HG02973 (cell line): ENCODE data around the gene FAM227B.
"Not testable (repeated sequence)": the region's sequence is repeated elsewhere in the genome, so short reads cannot be mapped to it uniquely, and the experiment has no call there.

Experiments used
- ATAC-seq: cut with Tn5 transposase; IDR thresholded peaks from one replicate; pipeline ENCODE4 v1.9.1; 2021; ENCODE audit warnings: moderate library complexity; ENCODE audit not compliant: unreplicated experiment

Gene FAM227B

GRCh38 chr15:49495993-49496753 is 124.4 kb downstream of the FAM227B start:
- ATAC-seq: no peak

- no peak for ATAC-seq
These were observed 125.8 kb downstream of the FAM227B start for GRCh38 chr15:49494842-49495241.

GRCh38 chr15:49492830-49493229 is 127.8 kb downstream of the FAM227B start:
- no peak for ATAC-seq

DNA sequence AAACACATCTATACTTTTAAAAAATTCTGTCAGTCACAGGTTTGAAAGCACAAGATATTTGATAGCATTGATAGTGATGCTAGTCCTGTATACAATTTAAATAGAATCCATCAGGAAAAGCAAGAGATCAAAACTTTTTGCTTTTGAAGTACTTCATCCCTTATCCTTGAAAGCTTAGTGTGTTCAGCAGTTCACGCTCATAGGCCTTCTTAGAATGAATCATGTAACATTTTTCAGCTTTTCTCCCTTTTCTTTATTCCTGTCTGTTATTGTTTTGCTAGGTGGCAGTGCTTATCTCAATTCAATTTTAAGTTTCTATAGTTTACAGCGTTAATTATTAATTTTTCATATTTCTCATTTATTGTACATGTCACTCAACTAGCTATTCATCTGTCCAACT is 128.5 kb downstream of the FAM227B start:
- ATAC-seq: no peak

- no peak for ATAC-seq
These were observed 129.7 kb downstream of the FAM227B start for GRCh38 chr15:49490966-49491365.

- not testable (repeated sequence) for ATAC-seq
These were observed 135.2 kb downstream of the FAM227B start for GRCh38 chr15:49485401-49485800.

GRCh38 chr15:49478982-49479381 is 141.6 kb downstream of the FAM227B start:
- not testable (repeated sequence) for ATAC-seq

DNA sequence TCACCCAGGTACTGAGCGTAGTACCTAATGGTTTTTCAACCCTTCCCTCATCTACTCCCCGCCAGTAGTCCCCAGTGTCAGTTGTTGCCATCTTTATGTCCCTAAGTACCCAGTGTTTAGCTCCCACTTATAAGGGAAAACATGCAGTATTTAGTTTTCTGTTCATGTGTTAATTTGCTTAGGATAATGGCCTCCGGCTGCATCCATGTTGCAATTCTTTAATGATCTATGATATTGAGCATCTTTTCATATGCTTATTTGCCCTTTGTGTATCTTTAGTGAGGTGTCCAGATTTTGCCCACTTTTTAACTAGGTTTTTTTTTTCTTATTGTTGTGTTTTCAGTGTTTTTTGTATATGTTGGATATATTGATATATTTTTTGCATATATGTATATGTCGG is 142.6 kb downstream of the FAM227B start:
- ATAC-seq: not testable (repeated sequence)

GRCh38 chr15:49473031-49473430 is 147.6 kb downstream of the FAM227B start:
- ATAC-seq: no peak

- no peak for ATAC-seq
These were observed 148.3 kb downstream of the FAM227B start for GRCh38 chr15:49472338-49472737.

- ATAC-seq: no peak
These were observed 148.9 kb downstream of the FAM227B start for GRCh38 chr15:49471733-49472132.

GRCh38 chr15:49471248-49471647 is 149.4 kb downstream of the FAM227B start:
- ATAC-seq: not testable (repeated sequence)

- ATAC-seq: no peak
These were observed 152.2 kb downstream of the FAM227B start for GRCh38 chr15:49468481-49468839.

DNA sequence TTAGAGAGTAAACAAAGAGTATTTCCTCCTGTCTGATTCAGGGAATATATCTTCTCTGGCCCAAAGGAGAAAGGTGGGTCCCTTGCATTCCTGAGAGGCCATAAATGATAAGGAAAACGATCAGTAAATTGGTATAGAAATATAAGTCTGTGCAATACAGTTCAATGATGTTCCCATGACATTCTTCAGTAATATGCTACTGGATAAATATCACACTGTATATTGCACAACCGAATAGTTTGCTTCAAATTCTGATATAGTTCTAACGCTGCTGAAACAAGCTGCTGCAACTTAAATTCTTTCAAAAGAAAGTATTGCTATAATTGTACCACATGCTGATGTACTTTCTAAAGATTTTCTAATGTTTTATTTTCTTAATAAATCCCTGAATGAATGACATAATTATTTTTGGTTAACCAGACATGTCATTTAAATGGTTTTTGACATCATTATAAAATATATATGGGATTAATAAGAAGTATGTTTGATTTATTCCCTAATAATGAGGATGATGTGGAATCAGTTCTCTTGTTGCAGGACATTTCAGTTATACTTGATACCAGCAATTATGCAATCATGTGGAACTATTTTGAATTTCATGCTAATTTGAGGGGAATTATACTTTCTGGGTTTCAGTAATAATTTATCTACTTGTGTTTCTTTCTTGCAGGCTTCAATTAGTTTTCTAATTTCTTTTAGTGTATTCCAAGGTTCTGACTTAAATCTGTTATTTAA is 152.7 kb downstream of the FAM227B start:
- no peak for ATAC-seq

DNA sequence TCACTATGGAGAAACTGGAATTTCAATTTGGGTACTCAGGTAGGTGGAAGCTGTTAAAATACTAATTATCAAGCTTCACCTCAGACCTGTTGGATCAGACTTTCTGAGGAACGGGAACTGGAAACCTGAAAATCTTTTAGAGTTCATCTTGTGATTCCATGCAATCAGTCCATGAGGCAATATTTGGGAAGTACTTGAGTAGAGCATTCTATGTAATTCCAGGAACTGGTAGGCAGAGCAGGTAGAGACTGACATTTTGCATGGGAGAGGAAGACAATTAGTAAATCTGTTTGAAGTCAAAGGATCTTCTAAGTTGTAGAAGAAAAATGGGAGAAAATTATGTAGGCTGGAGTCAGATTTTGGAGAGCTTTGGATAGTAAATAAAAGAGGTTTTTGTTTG is 154.5 kb downstream of the FAM227B start:
- ATAC-seq: no peak

DNA sequence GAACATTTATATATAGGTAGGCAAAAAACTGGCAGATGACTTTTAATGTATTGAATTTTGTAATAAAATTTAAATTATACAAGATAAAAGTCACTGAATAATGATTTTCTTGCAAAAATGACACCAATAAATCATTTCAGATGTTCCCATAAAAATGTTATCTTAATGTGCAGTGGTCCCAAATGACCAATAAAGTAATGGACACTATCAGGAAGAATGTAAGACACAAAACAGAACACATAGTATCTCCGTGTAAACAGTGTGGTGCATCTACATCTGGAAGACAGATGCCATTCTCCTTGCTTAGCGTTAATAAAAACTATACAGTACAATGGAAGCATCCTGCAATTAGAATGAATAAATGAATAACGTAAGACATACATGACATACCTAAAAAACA is 156.1 kb downstream of the FAM227B start:
- no peak for ATAC-seq

DNA sequence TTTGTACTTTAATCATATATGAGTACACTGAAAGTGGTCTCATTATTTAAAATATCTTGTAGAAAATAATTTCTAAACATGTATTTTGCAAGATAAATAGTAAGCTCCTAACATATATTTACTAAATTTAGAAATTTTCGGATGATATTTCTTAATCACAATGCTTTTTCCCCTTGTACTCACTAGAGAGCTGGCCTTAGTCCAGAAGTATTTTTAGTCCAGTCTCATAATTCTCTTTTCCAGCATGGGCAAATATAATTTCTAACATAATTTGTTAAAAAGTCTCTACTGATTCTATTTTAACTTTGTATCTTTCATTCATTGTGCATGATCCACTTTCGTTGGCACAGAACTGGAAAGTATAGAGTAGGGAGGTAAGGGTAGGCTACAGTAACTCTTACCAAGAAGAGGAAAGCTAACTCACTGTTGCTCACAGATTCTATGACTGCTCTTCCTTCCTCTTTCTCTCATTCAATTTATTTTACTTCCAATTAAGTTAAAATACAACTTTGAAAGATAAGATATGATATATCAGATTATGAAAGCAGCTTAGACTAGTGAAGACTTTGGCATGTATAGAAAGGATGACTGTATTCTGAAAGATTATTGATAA is 158.3 kb downstream of the FAM227B start:
- ATAC-seq: no peak

- no peak for ATAC-seq
These were observed 160.1 kb downstream of the FAM227B start for GRCh38 chr15:49460411-49460941.

DNA sequence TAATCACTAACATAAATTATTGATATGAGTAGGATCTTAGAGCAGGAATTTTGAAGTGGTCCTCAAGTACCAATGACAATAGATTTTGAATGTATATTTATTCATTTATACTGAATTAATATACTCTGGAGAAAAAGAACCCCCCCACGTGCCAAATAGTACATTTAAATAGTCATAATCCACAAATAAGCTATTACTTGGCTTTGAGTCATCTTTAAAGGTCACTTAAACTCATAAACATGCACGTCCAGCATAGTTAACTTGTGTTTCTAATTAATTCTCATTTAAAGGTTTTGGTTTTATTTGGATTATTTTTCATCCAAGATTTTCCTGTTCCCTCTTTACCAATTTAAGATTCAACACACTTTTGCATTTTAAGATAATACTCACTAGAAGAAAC is 162.5 kb downstream of the FAM227B start:
- ATAC-seq: no peak

DNA sequence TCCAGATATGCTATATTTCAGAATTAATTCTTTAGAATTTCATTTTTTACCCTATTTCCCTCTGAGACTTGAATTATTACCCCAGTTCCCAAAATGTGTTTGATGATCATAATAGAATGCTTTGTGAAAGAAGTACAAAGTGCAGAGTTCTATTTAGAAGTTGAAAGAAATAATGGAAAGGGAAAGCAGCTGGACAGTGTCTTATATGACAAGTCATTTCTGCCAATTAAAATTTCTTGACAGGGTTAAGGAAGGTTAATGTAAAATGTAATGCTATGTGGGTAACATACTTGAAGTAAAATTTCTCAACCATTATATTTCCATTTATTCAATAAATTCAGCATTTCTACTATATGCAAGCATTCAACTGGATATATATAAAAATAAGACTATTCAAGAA is 164.5 kb downstream of the FAM227B start:
- no peak for ATAC-seq

DNA sequence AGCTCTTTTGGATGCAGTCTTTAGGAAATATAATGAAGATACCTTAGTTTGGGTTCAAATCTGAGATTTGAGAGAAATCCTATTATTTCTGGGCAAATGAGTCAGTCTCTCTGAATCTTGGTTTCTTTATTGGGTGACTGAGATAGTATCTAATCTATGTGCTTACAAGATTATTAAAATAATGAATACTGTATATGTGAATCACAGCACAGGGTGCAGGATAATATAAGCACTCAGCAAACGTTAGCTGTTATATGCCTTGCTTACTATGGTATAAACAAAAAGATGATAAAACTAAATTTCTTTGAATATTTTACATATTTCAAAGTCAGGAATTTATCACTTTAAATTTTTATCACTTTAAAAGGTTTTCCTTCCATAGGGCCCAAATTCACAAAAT is 168.0 kb downstream of the FAM227B start:
- ATAC-seq: no peak

DNA sequence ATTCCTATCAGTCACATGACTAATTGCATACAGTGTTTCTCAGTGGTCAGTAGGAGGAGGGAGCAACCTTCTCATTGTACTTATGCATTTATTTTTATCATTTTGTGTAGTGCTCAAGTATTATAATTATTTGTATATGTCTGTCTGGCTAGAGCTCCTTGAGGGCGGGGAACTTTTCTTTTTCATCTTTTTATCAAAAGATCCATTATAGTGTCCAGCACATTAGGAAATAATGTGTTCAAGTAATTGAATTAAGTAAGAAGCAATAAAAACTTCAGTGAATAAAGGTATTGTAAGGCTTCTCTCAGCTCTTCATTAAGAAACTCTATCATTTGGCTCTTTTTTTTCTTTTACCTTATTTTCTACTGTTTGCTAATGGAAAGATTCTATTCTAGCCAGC is 178.8 kb downstream of the FAM227B start:
- no peak for ATAC-seq
